Measurements from ENCODE around the gene MIPOL1. TPM values are rescaled to one million over a fixed set of nuclear protein-coding genes. Genes with fewer than 3 reads are reported as not detected.

Gene MIPOL1
- total RNA-seq, 1 experiment from 2014 or later = 8.1 TPM

DNA sequence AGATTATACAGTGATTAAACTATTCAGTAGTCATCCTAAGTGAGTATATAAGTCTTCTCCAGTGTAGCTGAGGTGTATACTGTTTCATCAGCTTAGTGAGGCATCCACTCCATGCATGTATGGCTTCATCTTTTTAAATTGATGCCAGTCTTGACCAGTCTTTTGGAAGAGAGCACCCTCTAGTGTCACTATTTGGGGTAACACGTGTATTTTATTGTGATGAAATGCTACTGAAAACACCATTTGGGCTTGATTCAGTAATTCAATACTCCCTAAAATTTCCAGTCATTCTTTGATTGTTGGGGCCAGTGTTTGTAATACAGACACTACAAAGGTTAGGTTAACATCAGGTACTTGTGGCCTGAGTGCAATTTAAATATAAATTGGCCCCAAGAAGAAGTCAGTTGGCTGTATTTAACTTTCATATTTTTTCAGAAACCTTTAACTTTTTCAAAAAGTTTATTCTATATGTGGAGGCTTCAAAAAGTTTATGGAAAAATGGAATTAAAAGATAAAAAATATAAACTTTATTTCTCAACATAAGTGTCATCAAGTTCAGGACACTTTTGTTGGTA lies 35.3 kb downstream of the MIPOL1 start:
- peak; percentile 46 for DNase-seq (ENCODE audit: low read depth)

DNA sequence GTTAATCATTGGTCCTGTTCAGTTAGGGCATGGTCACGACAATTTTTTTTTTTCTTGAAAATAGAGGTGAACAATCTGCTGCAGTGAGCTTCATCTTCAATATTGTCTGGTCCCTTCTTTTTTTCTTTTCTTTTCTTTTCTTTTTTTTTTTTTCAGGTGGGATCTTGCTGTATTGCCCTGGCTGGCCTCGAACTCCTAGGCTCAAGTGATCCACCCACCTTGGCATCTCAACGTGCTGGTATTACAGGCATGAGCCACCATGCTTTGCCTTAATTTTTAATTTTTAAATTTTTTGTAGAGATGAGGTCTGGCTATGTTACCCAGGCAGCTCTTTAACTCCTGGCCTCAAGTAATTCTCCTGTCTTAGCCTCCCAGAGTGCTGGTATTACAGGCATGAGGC lies 36.5 kb downstream of the MIPOL1 start:
- DNase-seq (ENCODE audit: low read depth) = no peak

DNA sequence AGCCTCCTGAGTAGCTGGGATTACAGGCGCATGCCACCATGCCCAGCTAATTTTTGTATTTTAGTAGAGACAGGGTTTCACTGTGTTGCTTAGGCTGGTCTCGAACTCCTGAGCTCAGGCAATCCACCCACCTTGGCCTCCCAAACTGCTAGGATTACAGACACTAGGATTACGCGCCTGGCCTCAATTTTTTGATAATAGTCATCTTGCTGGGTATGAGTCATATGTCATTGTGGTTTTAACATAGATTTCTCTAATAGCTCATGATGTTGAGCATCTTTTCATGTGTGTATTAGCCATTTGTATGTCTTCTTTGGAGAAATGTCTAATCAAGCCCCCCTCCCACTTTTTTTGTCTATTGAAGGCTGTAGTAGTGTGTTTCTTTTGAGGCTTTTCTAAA lies 38.3 kb downstream of the MIPOL1 start:
- peak; percentile 58 for DNase-seq (ENCODE audit: low read depth)

DNA sequence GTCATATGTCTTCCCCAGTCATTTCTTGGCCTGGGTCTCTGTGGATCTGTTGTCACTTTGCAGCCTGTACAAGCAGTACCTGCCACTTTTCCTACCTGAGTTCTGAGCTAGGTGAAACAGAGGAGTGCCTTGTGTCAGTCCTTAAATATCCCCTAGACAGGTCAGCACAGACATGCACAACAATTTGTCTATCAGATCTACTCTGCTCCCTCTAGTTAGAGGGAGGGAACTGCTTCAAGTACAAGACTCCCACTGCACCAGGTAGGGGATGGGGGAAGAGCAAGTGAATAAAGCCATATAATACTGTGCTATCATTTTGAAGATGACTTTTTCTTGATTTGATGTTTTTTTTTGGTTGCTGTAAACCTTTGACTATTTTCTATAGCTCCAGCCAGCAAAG lies 39.4 kb downstream of the MIPOL1 start:
- no peak for DNase-seq (ENCODE audit: low read depth)

DNA sequence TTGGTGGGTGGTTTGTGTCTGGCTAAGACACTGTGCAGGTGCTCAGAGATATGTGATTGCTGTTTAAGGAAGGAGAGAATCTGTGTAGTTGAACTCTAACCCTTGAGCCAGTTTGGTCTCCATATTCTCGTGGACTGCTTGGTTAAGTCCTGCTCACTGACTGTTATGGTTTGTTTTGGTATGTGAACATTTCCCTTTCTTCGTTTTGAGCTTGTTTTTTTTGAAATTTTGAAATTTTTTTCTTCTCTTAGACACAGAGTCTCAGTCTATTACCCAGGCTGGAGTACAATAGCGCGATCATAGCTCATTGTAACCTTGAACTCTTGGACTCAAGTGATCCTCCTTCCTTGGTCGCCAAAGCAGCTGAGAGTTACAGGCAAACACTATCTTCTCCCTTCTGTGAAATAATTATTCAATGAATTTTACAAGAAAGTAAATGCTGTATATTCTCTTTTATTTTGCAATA lies 40.0 kb downstream of the MIPOL1 start:
- DNase-seq (ENCODE audit: low read depth) = no peak

DNA sequence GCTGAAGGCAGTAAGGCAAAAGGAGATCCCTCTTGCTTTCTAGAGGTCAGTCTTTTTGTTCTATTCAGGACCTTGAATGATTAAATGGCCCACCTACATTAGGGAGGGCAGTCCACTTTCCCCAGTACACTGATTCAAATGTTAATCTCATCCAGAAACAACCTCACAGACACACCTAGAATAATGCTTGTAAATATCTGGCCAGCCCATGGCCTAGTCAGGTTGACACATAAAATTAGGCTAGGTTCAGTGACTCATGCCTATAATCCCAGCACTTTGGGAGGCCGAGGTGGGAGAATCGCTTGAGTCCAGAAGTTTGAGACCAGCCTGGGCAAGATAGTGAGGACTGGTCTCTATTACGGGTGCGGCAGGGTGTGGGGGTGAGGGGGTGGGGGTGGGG lies 43.5 kb downstream of the MIPOL1 start:
- DNase-seq (ENCODE audit: low read depth) = no peak

DNA sequence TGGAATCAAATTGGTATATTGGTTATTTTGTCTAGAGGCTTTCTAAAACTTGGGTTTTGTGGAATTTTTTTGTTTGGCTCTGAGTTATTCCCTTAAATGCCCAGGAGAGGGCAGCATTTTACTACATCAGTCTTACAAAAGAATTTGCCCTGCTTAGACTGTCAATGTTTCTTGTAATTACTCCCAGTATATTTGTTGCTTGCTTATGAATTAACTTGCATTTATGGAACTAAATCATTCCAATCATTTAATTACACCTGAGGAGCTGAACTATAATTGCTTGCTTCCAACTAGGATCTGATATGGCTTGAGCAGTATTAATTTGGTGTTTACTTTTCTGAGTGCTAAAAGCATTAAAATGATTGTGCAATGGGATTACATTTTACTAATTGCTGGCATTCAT lies 48.7 kb downstream of the MIPOL1 start:
- DNase-seq (ENCODE audit: low read depth) = peak; percentile 42

DNA sequence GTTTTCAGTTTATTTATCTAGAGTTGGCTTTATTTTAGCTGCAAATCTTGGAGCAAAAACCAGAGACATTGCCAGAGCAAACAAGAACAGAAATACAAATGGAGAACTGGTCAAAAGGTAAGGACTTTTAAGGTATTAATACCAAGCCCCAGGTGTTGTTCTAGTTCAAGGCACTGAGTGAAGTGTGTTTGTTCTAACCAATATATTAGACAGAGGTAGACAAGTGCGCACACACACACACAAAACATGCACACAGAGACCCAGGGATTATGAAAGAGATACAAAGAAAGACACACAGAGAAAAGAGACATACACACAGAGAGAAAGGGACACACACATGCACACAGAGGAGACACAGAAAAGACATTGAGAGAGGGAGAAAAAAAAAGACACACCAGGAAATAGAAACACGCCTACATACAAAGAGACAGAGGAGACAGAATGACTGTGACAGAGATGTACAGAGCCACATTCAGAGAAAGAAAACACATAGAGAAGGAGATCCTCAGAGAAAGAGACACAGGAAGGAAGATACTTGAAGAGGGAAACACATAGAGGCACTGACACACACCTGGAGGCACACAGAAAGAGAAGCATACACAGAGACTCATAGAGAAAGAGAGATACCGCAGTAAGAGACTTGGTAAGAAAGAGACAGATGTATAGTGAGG lies 50.2 kb downstream of the MIPOL1 start:
- no peak for DNase-seq (ENCODE audit: low read depth)

DNA sequence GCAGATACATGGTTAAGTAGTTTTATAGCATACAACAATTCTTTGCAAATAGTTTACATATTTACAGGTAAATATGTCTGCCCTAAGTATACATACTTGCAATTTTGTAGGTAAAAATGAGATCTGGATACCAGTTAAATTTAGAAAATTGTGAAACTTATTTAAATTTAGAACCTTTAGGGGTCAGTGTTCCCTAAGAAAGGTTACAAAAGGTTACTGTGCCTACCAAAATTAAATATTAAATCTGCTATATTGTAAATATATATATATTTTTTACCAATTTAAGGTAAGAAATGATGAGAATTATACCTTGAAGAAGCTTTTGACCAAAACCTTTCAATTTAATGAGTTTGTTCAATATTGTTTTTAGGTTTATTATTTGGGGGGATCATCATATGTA lies 54.0 kb downstream of the MIPOL1 start:
- no peak for DNase-seq (ENCODE audit: low read depth)

DNA sequence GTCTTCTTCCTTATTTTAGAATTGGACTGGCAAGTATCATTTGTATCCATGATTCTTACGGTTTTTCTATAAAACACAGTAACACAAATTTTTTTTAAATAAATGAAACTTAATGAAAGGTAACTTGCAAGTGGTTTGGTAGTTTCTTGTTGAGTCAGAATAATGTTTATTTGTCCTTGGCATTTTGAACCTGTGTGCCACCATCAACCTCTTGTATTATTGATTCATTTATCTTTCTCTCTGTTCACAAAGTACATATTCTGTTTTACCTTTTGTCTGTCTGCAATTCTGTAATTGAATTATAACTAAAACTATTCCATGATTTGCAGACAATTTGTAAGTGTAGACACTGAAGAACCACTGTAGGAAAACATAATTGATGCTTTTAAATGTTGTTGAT lies 54.7 kb downstream of the MIPOL1 start:
- no peak for DNase-seq (ENCODE audit: low read depth)

DNA sequence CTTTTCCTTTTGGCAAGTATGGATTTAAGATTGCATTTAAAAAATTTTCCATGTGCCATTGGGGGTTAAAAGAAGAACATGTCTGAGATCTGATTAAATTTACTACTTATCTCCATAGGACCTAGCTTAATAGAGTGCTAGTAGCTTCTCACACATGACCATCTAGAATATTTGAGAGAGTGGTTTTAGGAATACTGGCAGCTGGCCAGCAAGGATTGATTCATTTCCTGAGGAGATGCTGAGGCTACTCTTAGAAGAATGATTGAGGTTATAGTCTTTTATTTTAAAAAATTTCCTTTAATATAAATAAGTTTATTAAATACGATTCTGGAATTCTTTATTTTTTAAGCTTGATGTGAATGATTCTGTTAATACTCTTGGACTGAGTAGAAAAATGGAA lies 56.2 kb downstream of the MIPOL1 start:
- peak; percentile 76 for DNase-seq (ENCODE audit: low read depth)

DNA sequence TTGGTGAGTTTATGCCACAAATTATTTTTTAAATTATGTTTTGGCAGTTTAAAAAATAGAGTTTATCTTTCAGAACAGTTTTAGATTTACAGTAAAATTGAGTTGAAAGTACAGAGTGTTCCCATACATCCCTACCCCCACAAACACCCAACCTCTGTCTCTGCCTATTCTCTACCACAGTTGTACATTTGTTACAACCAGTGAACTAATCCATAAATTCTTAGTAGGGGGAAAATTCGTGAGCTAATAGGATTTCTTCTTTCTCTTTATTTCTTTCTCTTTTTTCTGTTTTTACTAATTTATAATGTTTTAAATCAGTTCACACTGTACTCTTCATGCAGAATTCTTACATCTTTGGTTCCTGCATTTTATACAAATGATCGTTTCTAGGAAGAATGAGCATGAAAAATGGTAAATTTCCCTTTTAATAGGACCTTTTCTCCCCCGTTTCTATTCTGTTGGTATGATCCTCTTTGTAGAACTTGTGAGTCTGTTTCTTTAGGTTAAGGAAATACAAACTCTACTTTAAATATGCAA lies 56.7 kb downstream of the MIPOL1 start:
- DNase-seq (ENCODE audit: low read depth) = no peak

DNA sequence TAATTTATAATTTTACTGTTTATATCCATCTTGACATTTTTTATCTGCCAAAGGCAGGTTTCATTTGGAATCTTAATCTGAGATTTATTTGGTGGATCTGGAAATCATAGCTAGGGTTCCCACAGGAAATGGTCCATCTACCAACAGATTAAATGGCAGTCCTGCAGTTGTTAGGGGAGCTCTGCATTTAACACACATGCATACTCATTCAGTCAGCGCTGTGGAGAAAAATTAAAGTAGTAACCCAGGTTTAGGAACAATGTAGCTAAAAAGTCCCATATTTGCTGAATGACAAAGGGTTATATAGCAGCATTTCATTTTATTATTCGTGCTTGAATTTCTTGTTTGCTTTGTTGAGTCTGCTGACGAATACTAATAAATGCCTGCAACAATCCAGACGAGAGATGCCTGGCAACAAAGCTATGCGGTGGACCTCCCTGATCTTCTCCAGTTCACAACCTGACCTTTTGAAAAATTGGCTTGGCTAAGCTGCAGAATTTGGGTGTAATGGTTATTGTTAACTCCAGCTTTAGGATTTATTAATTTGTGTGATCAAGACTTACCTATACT lies 59.8 kb downstream of the MIPOL1 start:
- DNase-seq (ENCODE audit: low read depth) = no peak

DNA sequence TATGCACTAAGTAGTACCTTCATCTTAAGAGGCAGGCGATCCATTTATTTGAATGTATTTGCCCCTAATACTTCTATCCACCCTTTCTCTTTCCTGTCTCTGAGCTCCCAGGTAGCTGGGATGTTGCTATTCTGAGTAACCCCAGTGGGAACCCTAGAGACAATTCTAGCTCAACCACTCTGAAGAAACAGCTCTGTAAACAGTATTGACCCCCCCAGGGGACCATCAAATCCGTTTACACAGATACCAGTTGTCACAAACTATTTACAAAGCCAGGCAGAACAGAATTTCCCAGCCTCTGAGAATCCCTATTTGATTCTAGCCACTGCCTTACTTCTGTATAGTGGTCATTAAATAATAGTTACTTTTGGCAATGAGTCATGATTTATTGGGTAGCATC lies 64.9 kb downstream of the MIPOL1 start:
- no peak for DNase-seq (ENCODE audit: low read depth)

DNA sequence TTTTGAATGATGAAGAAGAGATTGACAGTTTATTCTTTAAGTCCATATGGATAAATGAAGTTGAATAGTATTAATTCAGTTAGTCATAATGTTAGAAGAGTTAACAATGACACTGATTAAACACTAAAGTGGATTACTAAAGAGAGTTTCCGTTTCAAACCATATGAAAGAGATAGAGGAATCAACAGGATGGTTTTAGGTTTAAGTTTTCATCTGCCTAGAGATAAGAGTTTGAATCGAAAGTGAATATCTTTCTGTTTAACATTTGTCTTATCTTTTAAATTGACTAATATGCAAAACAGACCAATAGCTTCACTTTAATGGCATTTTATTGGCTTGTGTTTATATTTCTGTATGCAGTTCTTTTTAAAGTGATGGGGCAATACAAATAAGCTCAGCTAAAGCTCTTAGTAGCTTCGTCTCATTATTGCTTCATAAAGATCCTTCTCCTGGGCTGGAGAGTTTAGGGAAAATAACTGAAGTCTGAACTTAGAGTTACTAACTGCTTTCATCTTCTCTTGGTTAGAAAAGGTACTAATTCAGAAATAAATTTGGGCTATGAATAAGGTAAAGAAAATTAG lies 66.0 kb downstream of the MIPOL1 start:
- no peak for DNase-seq (ENCODE audit: low read depth)

DNA sequence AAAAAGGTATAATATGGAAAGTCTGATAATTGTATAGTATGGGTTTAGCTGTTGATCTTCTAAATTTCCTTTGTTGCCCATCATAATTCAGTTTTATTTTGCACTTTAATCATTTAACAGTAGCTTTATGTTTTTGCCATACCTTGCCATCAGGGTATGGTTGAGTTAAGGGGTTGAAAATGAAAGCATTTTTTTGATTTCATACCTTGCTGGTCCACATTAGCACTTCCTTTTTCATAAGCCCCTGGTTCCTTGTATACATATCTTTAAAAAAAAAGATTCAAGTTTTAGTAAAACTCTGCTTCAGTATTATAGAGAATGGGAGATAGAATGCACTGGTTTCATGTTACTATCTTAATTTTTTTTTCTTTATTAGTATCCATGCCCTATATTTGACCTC lies 71.1 kb downstream of the MIPOL1 start:
- DNase-seq (ENCODE audit: low read depth) = no peak

DNA sequence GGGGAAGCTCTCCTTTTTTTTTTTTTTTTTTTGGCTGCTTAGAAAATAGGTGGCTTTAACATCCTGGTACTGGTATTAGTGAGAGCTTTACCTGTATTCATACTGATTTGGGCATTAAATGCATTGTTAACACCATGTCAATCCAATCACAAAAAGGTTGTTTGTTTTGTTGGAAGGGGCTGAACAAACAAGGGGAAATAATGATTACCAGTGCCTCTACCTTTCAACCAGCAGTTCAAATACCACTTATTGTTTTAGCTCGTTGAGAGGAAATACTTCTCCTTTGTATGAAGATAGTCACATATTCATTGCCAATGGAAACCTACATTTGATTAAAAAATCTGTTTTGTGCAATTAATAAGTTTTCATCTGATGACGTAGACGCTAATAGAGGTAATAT lies 72.9 kb downstream of the MIPOL1 start:
- no peak for DNase-seq (ENCODE audit: low read depth)

DNA sequence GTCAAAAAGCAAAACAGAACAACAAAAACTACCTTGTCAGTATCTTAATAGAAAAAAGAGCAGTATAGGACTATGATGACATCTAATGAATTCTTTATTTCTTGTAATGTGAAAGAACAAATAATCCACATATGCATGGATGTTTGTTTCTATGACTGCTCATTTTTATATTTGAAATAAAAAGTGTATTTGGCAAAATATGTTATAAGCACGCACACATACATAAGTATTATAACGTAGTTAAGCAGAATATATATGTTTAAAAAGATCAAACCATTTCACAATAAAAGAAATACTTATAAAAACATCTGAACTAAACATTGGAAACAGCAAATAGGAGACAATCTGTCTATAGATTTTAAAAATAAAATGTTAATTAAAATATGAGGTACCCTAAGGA lies 74.8 kb downstream of the MIPOL1 start:
- DNase-seq (ENCODE audit: low read depth) = no peak

DNA sequence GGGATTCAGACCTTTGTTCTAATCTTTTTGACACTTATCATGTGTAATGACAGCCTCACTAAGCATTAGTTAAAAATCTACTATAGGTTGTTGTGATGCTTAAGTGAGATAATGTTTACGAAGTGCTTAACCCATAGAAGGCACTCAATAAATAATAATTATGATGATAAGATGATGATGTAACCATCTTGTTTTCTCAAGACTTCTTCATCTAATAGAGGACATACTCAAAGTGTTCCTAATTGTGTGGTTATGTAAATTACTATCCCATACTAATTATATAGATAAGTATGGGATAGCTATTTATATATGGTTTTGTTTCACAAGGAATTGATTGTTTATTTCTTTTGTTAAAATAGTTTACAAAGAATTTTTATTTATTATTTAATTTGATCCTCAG lies 76.9 kb downstream of the MIPOL1 start:
- DNase-seq (ENCODE audit: low read depth) = no peak

DNA sequence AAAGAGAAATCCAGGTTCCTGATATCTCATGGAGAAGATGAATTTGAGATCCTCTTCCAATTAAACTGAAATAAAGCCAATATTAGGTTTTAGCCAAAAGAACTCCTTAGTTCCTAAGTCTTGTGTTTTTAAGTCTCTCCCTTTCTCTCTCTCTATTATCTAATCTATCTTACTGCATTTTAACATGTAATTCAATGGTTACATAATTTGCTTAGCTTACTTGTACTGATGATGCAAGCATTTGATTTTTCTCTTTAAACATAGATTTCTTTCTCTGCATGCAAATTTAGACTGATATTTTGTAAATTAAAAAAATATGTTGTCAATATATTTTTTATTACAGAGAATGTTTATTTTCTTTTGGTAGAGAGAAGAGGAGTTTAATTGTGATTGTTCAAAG lies 78.2 kb downstream of the MIPOL1 start:
- DNase-seq (ENCODE audit: low read depth) = no peak

DNA sequence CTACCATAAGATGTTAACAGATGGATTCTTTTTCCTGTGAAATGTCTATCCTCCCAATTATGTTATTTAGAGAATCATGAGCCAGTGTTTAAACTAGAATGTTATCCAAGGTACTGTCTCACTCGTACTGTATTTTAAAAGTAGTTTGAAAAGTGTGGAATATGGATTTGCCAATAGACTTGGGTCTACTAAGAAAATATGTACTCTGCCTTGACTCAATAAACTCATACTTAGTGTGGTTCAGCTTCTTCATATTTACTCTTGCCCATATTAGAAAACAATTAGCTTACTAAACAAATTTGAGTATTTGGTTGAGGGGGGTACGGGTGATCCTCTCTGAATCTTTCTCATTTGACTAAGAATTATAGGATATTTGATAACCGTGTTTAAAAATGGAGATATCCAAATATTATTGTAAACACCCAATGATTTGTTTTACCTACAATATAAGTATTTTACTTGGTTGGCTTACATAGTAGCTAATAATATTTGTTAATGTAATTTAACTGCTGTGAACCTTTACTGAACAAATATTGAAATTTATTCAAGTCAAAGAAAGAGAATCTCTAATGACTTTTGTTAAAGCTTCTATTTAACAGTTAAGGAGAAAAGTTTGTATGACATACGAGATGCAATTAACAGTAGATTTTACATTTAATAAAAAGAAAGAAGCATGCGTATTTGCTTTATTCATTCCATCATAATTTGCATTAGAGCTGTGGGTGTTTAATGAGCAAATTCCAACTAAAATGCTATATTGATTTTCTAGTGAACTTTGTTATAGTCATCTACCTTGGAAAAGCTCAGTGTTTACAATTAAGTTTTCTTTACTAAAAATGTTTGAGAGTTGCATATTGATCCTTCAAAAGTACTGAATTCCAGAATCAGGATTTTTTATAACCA lies 81.2 kb downstream of the MIPOL1 start:
- DNase-seq (ENCODE audit: low read depth) = no peak
